A673 (cell line): ENCODE measurements around the gene ALDH7A1.

Source experiments
- CTCF ChIP-seq: fragments of 300-800, 200-600 bp; sonication (generic); conservative IDR thresholded peaks from 2 replicates; pipeline ENCODE4 v1.5.1; 2017; ENCODE audit warnings: low read depth, mild to moderate bottlenecking, antibody characterized with exemption, low read length, moderate library complexity, mixed read lengths
- EZH2 ChIP-seq: fragments of 200-600 bp; sonication (generic); IDR thresholded peaks from 2 replicates; pipeline ENCODE4 v1.6.1; 2017; ENCODE audit warnings: borderline replicate concordance, low read depth, mild to moderate bottlenecking, mixed read lengths, antibody characterized with exemption, low read length; ENCODE audit not compliant: poor library complexity, severe bottlenecking

- TF ChIP-seq CTCF = no peak
- TF ChIP-seq EZH2 = no peak
Observed at GRCh38 chr5:126543660-126544059, 51.4 kb downstream of the ALDH7A1 start.
